Measurements from ENCODE around the gene HAVCR2.

- TF ChIP-seq CTCF (IDR thresholded peaks at IDR 0.05 in 8 of 11, conservative IDR thresholded peaks at IDR 0.05 in 3 of 11) = no peak
- no peak for TF ChIP-seq POLR2A (IDR thresholded peaks at IDR 0.05)
Measured at GRCh38 chr5:157107508-157107907, 1.3 kb downstream of the HAVCR2 start.
